ENCODE results near the gene C3orf22. TPM values are rescaled to one million over a fixed set of nuclear protein-coding genes. Genes with fewer than 3 reads are reported as not detected.

The C3orf22 gene
- total RNA-seq, 2 experiments from 2014 or later = not detected

- Histone ChIP-seq H2AFZ (ENCODE audit: low read length) (no peak overlapping the region), H3K4me1 (ENCODE audit: insufficient read depth, low read length, poor library complexity, severe bottlenecking) (no peaks in the 10 kb centered on the region), H4K20me1 (ENCODE audit: insufficient read depth, low read length) (no peaks in the 10 kb centered on the region), H3K4me3 (ENCODE audit: low read depth, low read length, poor library complexity, severe bottlenecking) (no peak overlapping the region), H3K4me2 (ENCODE audit: low read length) (no peak overlapping the region), H3K9me3 (ENCODE audit: low read length) (no peaks in the 10 kb centered on the region), H3K36me3 (ENCODE audit: insufficient read depth, low read length) (no peaks in the 10 kb centered on the region), H3K27ac (ENCODE audit: low read depth, low read length, poor library complexity, severe bottlenecking) (no peak overlapping the region), H3K9me2 (ENCODE audit: insufficient read depth, low read length) (no peaks in the 10 kb centered on the region), H3K79me2 (ENCODE audit: insufficient read depth, low read depth, low read length) (no peaks in the 10 kb centered on the region)
- CTCF ChIA-PET (ENCODE audit: unreplicated experiment) = no interaction called here
- BruUV-seq (replicated peaks) = no TSS peak
- no peak for DNase-seq (ENCODE audit: low spot score)
- intact Hi-C loops (cut with micrococcal nuclease; ENCODE audit: unreplicated experiment) = no loop called here
- POLR2A ChIA-PET = interaction anchor here (0.6 kb wide), 1 partner anchor 935 kb away, joined by 3 read pairs; no protein-coding TSS in a partner anchor
- no peak for TF ChIP-seq EZH2phosphoT487 (IDR thresholded peaks at IDR 0.05; ENCODE audit: borderline replicate concordance, low read depth, low read length)
- TF ChIP-seq CTCF (conservative IDR thresholded peaks at IDR 0.05; ENCODE audit: low read length) = no peak
Measured at GRCh38 chr3:126516936-126517290, 41.8 kb downstream of the C3orf22 start.

- H3K79me2 ChIP-seq (ENCODE audit: insufficient read depth, low read depth, low read length) = no peaks in the 10 kb centered on the region
- no peak overlapping the region for H3K4me3 ChIP-seq (ENCODE audit: low read depth, low read length, poor library complexity, severe bottlenecking)
- CTCF ChIA-PET (ENCODE audit: unreplicated experiment) = no interaction called here
- no peaks in the 10 kb centered on the region for H3K36me3 ChIP-seq (ENCODE audit: insufficient read depth, low read length)
- POLR2A ChIA-PET = interaction anchor here (0.6 kb wide), 1 partner anchor 936 kb away, joined by 3 read pairs; no protein-coding TSS in a partner anchor
- no peak overlapping the region for H2AFZ ChIP-seq (ENCODE audit: low read length)
- H3K4me1 ChIP-seq (ENCODE audit: insufficient read depth, low read length, poor library complexity, severe bottlenecking) = no peaks in the 10 kb centered on the region
- no TSS peak for BruUV-seq (replicated peaks)
- no peaks in the 10 kb centered on the region for H3K9me2 ChIP-seq (ENCODE audit: insufficient read depth, low read length)
- no peaks in the 10 kb centered on the region for H4K20me1 ChIP-seq (ENCODE audit: insufficient read depth, low read length)
- intact Hi-C loops (cut with micrococcal nuclease; ENCODE audit: unreplicated experiment) = no loop called here
- no peaks in the 10 kb centered on the region for H3K9me3 ChIP-seq (ENCODE audit: low read length)
- H3K4me2 ChIP-seq (ENCODE audit: low read length) = no peak overlapping the region
- DNase-seq (ENCODE audit: low spot score) = no peak
- no peak for TF ChIP-seq EZH2phosphoT487 (IDR thresholded peaks at IDR 0.05; ENCODE audit: borderline replicate concordance, low read depth, low read length)
- no peak for TF ChIP-seq CTCF (conservative IDR thresholded peaks at IDR 0.05; ENCODE audit: low read length)
- H3K27ac ChIP-seq (ENCODE audit: low read depth, low read length, poor library complexity, severe bottlenecking) = no peak overlapping the region
Measured at GRCh38 chr3:126516152-126516935, 42.4 kb downstream of the C3orf22 start.

- ChIA-PET POLR2A (no interaction called here), CTCF (ENCODE audit: unreplicated experiment) (no interaction called here)
- TF ChIP-seq CTCF (conservative IDR thresholded peaks at IDR 0.05; ENCODE audit: low read length) (no peak), EZH2phosphoT487 (IDR thresholded peaks at IDR 0.05; ENCODE audit: borderline replicate concordance, low read depth, low read length) (no peak)
- BruUV-seq (replicated peaks) = no TSS peak
- no peaks in the 10 kb centered on the region for H3K79me2 ChIP-seq (ENCODE audit: insufficient read depth, low read depth, low read length)
- no peak overlapping the region for H3K4me3 ChIP-seq (ENCODE audit: low read depth, low read length, poor library complexity, severe bottlenecking)
- H2AFZ ChIP-seq (ENCODE audit: low read length) = no peak overlapping the region
- no peak for DNase-seq (ENCODE audit: low spot score)
- H3K4me1 ChIP-seq (ENCODE audit: insufficient read depth, low read length, poor library complexity, severe bottlenecking) = no peaks in the 10 kb centered on the region
- H3K36me3 ChIP-seq (ENCODE audit: insufficient read depth, low read length) = no peaks in the 10 kb centered on the region
- H3K9me3 ChIP-seq (ENCODE audit: low read length) = no peaks in the 10 kb centered on the region
- no peak overlapping the region for H3K27ac ChIP-seq (ENCODE audit: low read depth, low read length, poor library complexity, severe bottlenecking)
- intact Hi-C loops (cut with micrococcal nuclease; ENCODE audit: unreplicated experiment) = no loop called here
- H3K9me2 ChIP-seq (ENCODE audit: insufficient read depth, low read length) = no peaks in the 10 kb centered on the region
- H4K20me1 ChIP-seq (ENCODE audit: insufficient read depth, low read length) = no peaks in the 10 kb centered on the region
- H3K4me2 ChIP-seq (ENCODE audit: low read length) = no peak overlapping the region
Measured at GRCh38 chr3:126515066-126515706, 43.5 kb downstream of the C3orf22 start.
